ENCODE measurements around the gene ANKRD18A.

DNA sequence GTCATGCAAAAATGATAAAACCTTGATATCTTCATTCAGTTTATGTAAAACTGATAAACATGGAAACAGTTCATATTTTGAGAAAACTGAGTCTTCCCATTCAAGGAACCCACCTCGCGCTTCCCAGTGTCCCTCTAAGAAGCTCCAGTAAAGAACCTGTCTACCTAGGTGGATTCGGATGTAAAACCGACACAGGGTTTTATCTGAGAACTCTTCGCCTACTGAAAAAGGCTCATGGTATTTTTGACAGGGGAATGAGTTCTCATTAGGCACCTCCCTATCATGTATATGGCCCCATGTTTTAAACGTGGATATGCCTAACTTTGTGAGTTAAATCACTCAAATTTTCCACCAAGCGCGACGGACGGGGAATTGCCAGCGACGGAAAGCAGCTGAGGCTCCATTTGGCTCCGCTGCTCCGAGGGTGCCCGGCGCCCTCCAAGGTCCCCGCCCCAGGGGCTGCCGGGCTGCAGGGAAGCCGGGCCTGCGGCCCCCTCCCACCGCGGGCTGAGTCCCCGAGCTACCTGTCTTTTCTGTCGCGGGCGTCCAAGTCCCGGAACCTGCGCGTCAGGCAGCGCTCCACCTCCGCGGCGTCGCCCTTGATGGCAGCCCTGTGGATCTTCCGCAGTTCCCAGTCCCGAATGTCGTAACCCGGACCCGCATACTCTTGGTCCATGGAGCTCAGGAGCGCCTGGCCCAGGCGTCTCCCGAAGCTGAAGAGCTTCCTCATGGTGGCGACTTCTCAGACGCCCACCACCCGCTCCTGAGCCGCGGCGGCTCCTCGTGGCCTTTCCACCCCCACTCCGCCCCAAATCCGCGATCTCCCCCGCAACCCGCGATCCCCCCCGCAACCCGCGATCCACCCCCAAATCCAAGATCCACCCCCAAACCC lies 594 bp downstream of the ANKRD18A start:
- TF ChIP-seq, protein P1, sequence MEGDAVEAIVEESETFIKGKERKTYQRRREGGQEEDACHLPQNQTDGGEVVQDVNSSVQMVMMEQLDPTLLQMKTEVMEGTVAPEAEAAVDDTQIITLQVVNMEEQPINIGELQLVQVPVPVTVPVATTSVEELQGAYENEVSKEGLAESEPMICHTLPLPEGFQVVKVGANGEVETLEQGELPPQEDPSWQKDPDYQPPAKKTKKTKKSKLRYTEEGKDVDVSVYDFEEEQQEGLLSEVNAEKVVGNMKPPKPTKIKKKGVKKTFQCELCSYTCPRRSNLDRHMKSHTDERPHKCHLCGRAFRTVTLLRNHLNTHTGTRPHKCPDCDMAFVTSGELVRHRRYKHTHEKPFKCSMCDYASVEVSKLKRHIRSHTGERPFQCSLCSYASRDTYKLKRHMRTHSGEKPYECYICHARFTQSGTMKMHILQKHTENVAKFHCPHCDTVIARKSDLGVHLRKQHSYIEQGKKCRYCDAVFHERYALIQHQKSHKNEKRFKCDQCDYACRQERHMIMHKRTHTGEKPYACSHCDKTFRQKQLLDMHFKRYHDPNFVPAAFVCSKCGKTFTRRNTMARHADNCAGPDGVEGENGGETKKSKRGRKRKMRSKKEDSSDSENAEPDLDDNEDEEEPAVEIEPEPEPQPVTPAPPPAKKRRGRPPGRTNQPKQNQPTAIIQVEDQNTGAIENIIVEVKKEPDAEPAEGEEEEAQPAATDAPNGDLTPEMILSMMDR (IDR thresholded peaks at IDR 0.05) = no peak
- no peak for TF ChIP-seq ZFX (IDR thresholded peaks at IDR 0.05; ENCODE audit: borderline replicate concordance)

Measured in 22Rv1 (cell line).